Measurements from ENCODE around the gene ERICH2. TPM values are rescaled to one million over a fixed set of nuclear protein-coding genes. Genes with fewer than 3 reads are reported as not detected.

ERICH2 gene
- total and polyA plus RNA-seq, 2 of the 13 experiments (the other 11 are each of a cell fraction or from before 2014, with no cell fraction given), result not detected

- TF ChIP-seq ZBTB3 (CRISPR knock-in tag; IDR thresholded peaks at IDR 0.05; ENCODE audit: borderline replicate concordance, low read depth) (no peak), ZNF460 (CRISPR knock-in tag; IDR thresholded peaks at IDR 0.05; ENCODE audit: borderline replicate concordance) (peak; percentile 28; the same call in 1 of the 2 replicates), PCBP1 (IDR thresholded peaks at IDR 0.05; ENCODE audit: borderline replicate concordance, low read depth, low read length) (no peak), HOXD1 (CRISPR knock-in tag; IDR thresholded peaks at IDR 0.05) (no peak; the same call in 1 of the 2 replicates), ADNP (CRISPR knock-in tag; IDR thresholded peaks at IDR 0.05) (no peak), ARID2 (CRISPR knock-in tag; IDR thresholded peaks at IDR 0.05; ENCODE audit: borderline replicate concordance) (no peak), TCF12 (IDR thresholded peaks at IDR 0.05) (no peak), TCF12 (CRISPR knock-in tag; IDR thresholded peaks at IDR 0.05) (no peak), ATF4 (CRISPR knock-in tag; IDR thresholded peaks at IDR 0.05) (peak in 1 of 2 experiments; percentile 81; a peak in 1 of 4 replicates), SMC3 (IDR thresholded peaks at IDR 0.05; ENCODE audit: low read length) (peak; percentile 56; the same call in 1 of the 2 replicates), MTF2 (CRISPR knock-in tag; IDR thresholded peaks at IDR 0.05; ENCODE audit: borderline replicate concordance) (0 out of 2 replicates have a peak, but pooled peaks have one; percentile 67), ZNF260 (CRISPR knock-in tag; IDR thresholded peaks at IDR 0.05; ENCODE audit: borderline replicate concordance, low read depth) (no peak), ATF5 (CRISPR knock-in tag; IDR thresholded peaks at IDR 0.05; ENCODE audit: low read depth) (no peak), ARNT (IDR thresholded peaks at IDR 0.05) (no peak), HOXA5 (CRISPR knock-in tag; IDR thresholded peaks at IDR 0.05) (peak; percentile 83), ZBTB39 (CRISPR knock-in tag; IDR thresholded peaks at IDR 0.05) (no peak), ZFP90 (CRISPR knock-in tag; IDR thresholded peaks at IDR 0.05; ENCODE audit: borderline replicate concordance) (0 out of 2 replicates have a peak, but pooled peaks have one; percentile 58), CCDC6 (CRISPR knock-in tag; IDR thresholded peaks at IDR 0.05) (no peak; the same call in 1 of the 2 replicates)
- TF ChIP-seq, protein P1, sequence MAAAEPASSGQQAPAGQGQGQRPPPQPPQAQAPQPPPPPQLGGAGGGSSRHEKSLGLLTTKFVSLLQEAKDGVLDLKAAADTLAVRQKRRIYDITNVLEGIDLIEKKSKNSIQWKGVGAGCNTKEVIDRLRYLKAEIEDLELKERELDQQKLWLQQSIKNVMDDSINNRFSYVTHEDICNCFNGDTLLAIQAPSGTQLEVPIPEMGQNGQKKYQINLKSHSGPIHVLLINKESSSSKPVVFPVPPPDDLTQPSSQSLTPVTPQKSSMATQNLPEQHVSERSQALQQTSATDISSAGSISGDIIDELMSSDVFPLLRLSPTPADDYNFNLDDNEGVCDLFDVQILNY (CRISPR knock-in tag; conservative IDR thresholded peaks at IDR 0.05), result no peak
- TF ChIP-seq, protein P2, sequence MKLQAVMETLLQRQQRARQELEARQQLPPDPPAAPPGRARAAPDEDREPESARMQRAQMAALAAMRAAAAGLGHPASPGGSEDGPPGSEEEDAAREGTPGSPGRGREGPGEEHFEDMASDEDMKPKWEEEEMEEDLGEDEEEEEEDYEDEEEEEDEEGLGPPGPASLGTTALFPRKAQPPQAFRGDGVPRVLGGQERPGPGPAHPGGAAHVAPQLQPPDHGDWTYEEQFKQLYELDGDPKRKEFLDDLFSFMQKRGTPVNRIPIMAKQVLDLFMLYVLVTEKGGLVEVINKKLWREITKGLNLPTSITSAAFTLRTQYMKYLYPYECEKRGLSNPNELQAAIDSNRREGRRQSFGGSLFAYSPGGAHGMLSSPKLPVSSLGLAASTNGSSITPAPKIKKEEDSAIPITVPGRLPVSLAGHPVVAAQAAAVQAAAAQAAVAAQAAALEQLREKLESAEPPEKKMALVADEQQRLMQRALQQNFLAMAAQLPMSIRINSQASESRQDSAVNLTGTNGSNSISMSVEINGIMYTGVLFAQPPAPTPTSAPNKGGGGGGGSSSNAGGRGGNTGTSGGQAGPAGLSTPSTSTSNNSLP (IDR thresholded peaks at IDR 0.05; ENCODE audit: low read depth, low read length), result no peak
- TF ChIP-seq, protein P3, sequence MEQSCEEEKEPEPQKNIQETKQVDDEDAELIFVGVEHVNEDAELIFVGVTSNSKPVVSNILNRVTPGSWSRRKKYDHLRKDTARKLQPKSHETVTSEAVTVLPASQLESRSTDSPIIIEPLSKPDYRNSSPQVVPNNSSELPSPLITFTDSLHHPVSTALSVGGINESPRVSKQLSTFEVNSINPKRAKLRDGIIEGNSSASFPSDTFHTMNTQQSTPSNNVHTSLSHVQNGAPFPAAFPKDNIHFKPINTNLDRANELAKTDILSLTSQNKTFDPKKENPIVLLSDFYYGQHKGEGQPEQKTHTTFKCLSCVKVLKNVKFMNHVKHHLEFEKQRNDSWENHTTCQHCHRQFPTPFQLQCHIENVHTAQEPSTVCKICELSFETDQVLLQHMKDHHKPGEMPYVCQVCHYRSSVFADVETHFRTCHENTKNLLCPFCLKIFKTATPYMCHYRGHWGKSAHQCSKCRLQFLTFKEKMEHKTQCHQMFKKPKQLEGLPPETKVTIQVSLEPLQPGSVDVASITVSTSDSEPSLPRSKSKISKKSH (CRISPR knock-in tag; IDR thresholded peaks at IDR 0.05; ENCODE audit: borderline replicate concordance), result no peak
Observed at GRCh38 chr2:170744248-170745002, 25.8 kb upstream of the ERICH2 start (continued).
